ENCODE results near the gene MAGI1.

DNA sequence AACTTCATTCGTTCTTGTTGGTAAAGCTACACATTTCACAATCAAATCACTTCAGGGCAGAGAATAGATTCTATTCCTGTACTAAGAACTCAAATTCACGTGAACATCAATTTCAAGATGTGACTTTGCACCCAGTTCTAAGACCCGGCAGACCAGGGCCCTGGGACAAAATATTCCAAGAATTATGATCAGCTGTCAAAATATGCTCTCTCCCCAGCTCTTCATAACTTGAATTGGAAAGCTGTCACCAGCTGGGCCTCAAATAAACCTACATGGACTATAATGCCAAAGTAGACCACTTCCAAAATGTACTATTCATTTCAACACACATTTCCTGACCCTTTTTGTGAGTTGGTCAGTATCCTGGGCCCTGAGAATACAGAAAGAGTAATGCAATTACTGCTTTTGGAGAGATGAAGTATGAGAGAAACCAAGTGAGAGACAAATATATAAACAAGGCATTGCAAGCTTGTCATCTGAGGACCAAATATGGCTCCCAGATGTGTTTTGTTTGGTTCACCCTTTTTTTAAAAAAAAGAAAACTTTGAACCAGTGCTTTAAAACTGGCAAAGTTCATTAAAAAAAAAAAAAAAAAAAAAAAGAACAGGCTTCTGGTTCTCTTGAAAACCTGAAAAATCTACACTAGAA is 14.9 kb downstream of the MAGI1 start:
- TF ChIP-seq, protein P1, sequence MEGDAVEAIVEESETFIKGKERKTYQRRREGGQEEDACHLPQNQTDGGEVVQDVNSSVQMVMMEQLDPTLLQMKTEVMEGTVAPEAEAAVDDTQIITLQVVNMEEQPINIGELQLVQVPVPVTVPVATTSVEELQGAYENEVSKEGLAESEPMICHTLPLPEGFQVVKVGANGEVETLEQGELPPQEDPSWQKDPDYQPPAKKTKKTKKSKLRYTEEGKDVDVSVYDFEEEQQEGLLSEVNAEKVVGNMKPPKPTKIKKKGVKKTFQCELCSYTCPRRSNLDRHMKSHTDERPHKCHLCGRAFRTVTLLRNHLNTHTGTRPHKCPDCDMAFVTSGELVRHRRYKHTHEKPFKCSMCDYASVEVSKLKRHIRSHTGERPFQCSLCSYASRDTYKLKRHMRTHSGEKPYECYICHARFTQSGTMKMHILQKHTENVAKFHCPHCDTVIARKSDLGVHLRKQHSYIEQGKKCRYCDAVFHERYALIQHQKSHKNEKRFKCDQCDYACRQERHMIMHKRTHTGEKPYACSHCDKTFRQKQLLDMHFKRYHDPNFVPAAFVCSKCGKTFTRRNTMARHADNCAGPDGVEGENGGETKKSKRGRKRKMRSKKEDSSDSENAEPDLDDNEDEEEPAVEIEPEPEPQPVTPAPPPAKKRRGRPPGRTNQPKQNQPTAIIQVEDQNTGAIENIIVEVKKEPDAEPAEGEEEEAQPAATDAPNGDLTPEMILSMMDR (conservative IDR thresholded peaks at IDR 0.05; ENCODE audit: low read length), result no peak
- TF ChIP-seq EZH2phosphoT487 (IDR thresholded peaks at IDR 0.05; ENCODE audit: borderline replicate concordance), result no peak

All from Loucy (cell line).